Panc1 (cell line): ENCODE measurements around the gene KEL. TPM values are rescaled to one million over a fixed set of nuclear protein-coding genes. Genes with fewer than 3 reads are reported as not detected.

Experiments
- ATAC-seq: fragments of 200-7000 bp; cut with Tn5 transposase; 2 replicates; pipeline ENCODE4 v1.9.1; 2020; ENCODE audit warnings: mild to moderate bottlenecking, moderate library complexity
- BruUV-seq: library from RNA; stranded (reverse); fragments of 400-500 nt; replicated peaks from 2 replicates; lab custom pipeline; 2021; lab: Mats Ljungman, UMichigan
- CTCF ChIA-PET: fragments of 300-600 bp; sonication (Branson Sonifier 250); formaldehyde crosslinking; loops from one replicate; lab custom pipeline; 2022; ENCODE audit warnings: antibody characterized with exemption; lab: Charles Lee
- POLR2A ChIA-PET: fragments of 300-600 bp; sonication (Branson Sonifier 250); formaldehyde crosslinking; loops from one replicate; lab custom pipeline; 2022; ENCODE audit warnings: antibody characterized with exemption; lab: Charles Lee
- DNase-seq: peaks from one replicate; pipeline ENCODE4 v3.0.0-alpha.2; 2010; ENCODE audit warnings: low read depth, low spot score
- H3K27ac ChIP-seq: 2 replicates; pipeline ENCODE4 v1.5.1; 2011; ENCODE audit warnings: mild to moderate bottlenecking, low read length, inconsistent platforms
- H3K27me3 ChIP-seq: fragments of 200-500 bp; sonication (Bioruptor generic); 2 replicates; pipeline ENCODE4 v1.6.0; 2014; ENCODE audit warnings: low read length, inconsistent platforms; ENCODE audit not compliant: control insufficient read depth, insufficient read depth
- H3K36me3 ChIP-seq: fragments of 200-500 bp; sonication (Bioruptor generic); 2 replicates; pipeline ENCODE4 v1.5.1; 2014; ENCODE audit warnings: inconsistent platforms, mild to moderate bottlenecking, low read length, moderate library complexity; ENCODE audit not compliant: control insufficient read depth, insufficient read depth
- H3K4me1 ChIP-seq: 2 replicates; pipeline ENCODE4 v1.5.1; 2011; ENCODE audit warnings: inconsistent platforms, mild to moderate bottlenecking, low read length, moderate library complexity; ENCODE audit not compliant: control insufficient read depth, insufficient read depth
- H3K4me3 ChIP-seq, 2 experiments: 2 replicates each; pipeline ENCODE4 v1.5.1; 2011 to 2012; ENCODE audit warnings: low read depth in 2 of 2, low read length in 2 of 2, mild to moderate bottlenecking in 2 of 2, inconsistent platforms in 1 of 2, moderate library complexity in 1 of 2
- H3K9me3 ChIP-seq: fragments of 200-500 bp; sonication (Bioruptor generic); 2 replicates; pipeline ENCODE4 v1.5.1; 2014; ENCODE audit warnings: low read depth, mild to moderate bottlenecking, inconsistent platforms, low read length, moderate library complexity; ENCODE audit not compliant: control insufficient read depth, insufficient read depth
- CTCF ChIP-seq: fragments of 450-650 bp; IDR thresholded peaks from 2 replicates; pipeline ENCODE4 v1.5.1; 2017; ENCODE audit warnings: mild to moderate bottlenecking
- POLR2AphosphoS5 ChIP-seq: IDR thresholded peaks from 2 replicates; pipeline ENCODE4 v1.6.1; 2012; ENCODE audit warnings: mild to moderate bottlenecking, low read depth, low read length, moderate library complexity
- SIN3A ChIP-seq: IDR thresholded peaks from 2 replicates; pipeline ENCODE4 v1.6.1; 2012; ENCODE audit warnings: low read depth, mild to moderate bottlenecking, low read length, moderate library complexity, borderline replicate concordance; ENCODE audit not compliant: insufficient read depth
- TCF7L2 ChIP-seq: IDR thresholded peaks from 2 replicates; pipeline ENCODE4 v1.6.1; 2011; ENCODE audit warnings: mild to moderate bottlenecking, low read depth, low read length, inconsistent platforms
- in situ Hi-C: cut with HindIII; loops from 2 replicates; pipeline ENCODE4 v1.10.0; 2016; ENCODE audit warnings: low sequenced_read_pairs, low pct_unique_long_range_greater_than_20kb
- intact Hi-C: fragments of 100-400 bp; cut with micrococcal nuclease; formaldehyde crosslinking; loops from one replicate; pipeline ENCODE4 v1.10.0; 2022; ENCODE audit not compliant: unreplicated experiment
- total RNA-seq: library from RNA; stranded (reverse); gene quantifications from one replicate; pipeline ENCODE4 v1.2.1, GENCODE V29; 2021; ENCODE audit not compliant: unreplicated experiment
- TF ChIP-seq, protein P1 (sequence below), 2 experiments: IDR thresholded peaks; 2 replicates each; pipeline ENCODE4 v1.6.1; 2011 to 2012; ENCODE audit warnings: low read depth in 2 of 2, control low read depth in 1 of 2, low read length in 1 of 2, mild to moderate bottlenecking in 1 of 2, moderate library complexity in 1 of 2; ENCODE audit not compliant: insufficient read depth in 1 of 2

Gene KEL
- total RNA-seq, 1 experiment from 2014 or later = 0.44 TPM

DNA sequence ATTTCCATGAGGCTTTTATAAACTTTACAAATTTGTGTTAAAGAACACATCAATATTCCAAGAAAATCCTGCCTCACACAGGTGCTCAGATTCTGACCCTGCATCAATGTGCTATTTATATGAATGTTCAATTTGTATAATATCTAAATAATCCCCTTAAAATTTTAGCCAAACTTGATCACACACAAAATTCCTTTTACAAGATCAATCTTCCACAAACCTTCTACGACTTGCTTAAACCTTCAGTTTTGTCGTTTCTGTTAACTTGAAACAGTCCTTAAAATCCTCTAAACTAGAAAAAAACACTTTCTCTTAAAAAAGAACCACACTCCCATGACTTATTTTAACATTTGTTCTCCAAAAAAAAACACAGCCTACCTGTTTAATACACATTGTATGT, 56.4 kb downstream of the KEL start:
- BruUV-seq = no TSS peak
- ChIA-PET POLR2A (no interaction called here), CTCF (no interaction called here)
- no peaks in the 10 kb centered on the region for H3K27me3 ChIP-seq
- DNase-seq = no peak
- peaks cover 9% of the 10 kb centered on the region; the same call in 1 of the 2 replicates for H3K9me3 ChIP-seq
- TF ChIP-seq SIN3A (no peak), POLR2AphosphoS5 (no peak), CTCF (no peak), TCF7L2 (no peak)
- TF ChIP-seq, protein P1, sequence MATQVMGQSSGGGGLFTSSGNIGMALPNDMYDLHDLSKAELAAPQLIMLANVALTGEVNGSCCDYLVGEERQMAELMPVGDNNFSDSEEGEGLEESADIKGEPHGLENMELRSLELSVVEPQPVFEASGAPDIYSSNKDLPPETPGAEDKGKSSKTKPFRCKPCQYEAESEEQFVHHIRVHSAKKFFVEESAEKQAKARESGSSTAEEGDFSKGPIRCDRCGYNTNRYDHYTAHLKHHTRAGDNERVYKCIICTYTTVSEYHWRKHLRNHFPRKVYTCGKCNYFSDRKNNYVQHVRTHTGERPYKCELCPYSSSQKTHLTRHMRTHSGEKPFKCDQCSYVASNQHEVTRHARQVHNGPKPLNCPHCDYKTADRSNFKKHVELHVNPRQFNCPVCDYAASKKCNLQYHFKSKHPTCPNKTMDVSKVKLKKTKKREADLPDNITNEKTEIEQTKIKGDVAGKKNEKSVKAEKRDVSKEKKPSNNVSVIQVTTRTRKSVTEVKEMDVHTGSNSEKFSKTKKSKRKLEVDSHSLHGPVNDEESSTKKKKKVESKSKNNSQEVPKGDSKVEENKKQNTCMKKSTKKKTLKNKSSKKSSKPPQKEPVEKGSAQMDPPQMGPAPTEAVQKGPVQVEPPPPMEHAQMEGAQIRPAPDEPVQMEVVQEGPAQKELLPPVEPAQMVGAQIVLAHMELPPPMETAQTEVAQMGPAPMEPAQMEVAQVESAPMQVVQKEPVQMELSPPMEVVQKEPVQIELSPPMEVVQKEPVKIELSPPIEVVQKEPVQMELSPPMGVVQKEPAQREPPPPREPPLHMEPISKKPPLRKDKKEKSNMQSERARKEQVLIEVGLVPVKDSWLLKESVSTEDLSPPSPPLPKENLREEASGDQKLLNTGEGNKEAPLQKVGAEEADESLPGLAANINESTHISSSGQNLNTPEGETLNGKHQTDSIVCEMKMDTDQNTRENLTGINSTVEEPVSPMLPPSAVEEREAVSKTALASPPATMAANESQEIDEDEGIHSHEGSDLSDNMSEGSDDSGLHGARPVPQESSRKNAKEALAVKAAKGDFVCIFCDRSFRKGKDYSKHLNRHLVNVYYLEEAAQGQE (IDR thresholded peaks at IDR 0.05; ENCODE audit: insufficient read depth in 1 of 2, low read depth in 2 of 2, low read length in 1 of 2) = no peak
- no peak for ATAC-seq
- intact Hi-C loops (no loop called here), in situ Hi-C loops (no loop called here)
- no peak overlapping the region for H3K27ac ChIP-seq
- H3K4me1 ChIP-seq = no peaks in the 10 kb centered on the region
- H3K4me3 ChIP-seq = no peak overlapping the region
- H3K36me3 ChIP-seq = no peaks in the 10 kb centered on the region

GRCh38 chr7:142904128-142904527, 58.0 kb downstream of the KEL start:
- Histone ChIP-seq H3K4me3 (no peak overlapping the region), H3K4me1 (no peaks in the 10 kb centered on the region), H3K27me3 (no peaks in the 10 kb centered on the region), H3K36me3 (no peaks in the 10 kb centered on the region), H3K9me3 (peaks cover 9% of the 10 kb centered on the region; the same call in 1 of the 2 replicates), H3K27ac (no peak overlapping the region)
- CTCF ChIA-PET = no interaction called here
- BruUV-seq = no TSS peak
- DNase-seq = no peak
- intact Hi-C loops = no loop called here
- POLR2A ChIA-PET = interaction anchor here (0.7 kb wide), 1 partner anchor 12 kb away, joined by 3 read pairs; no protein-coding TSS in a partner anchor
- in situ Hi-C loops = no loop called here
- ATAC-seq = no peak
- TF ChIP-seq SIN3A (no peak), CTCF (no peak), TCF7L2 (no peak), POLR2AphosphoS5 (no peak)
- TF ChIP-seq, protein P1 (IDR thresholded peaks at IDR 0.05; ENCODE audit: insufficient read depth in 1 of 2, low read depth in 2 of 2, low read length in 1 of 2) = no peak
